Glutamatergic neuron (in vitro differentiated cells): Measurements from ENCODE around the gene HEYL. TPM values are rescaled to one million over a fixed set of nuclear protein-coding genes. Genes with fewer than 3 reads are reported as not detected.
"Not testable (repeated sequence)": the region's sequence is repeated elsewhere in the genome, so short reads cannot be mapped to it uniquely, and the experiment has no call there.

Experiments
- DNase-seq: peaks from one replicate; pipeline ENCODE4 v3.0.0; 2022
- H3K27ac Mint-ChIP-seq: one replicate; pipeline ENCODE4 v1.8.0; 2020; ENCODE audit warnings: mild to moderate bottlenecking, mixed read lengths, inconsistent platforms; ENCODE audit not compliant: unreplicated experiment
- H3K27me3 Mint-ChIP-seq: one replicate; pipeline ENCODE4 v1.8.0; 2020; ENCODE audit warnings: mild to moderate bottlenecking, moderate library complexity, mixed read lengths, inconsistent platforms; ENCODE audit not compliant: unreplicated experiment
- H3K36me3 Mint-ChIP-seq: one replicate; pipeline ENCODE4 v1.8.0; 2020; ENCODE audit warnings: mild to moderate bottlenecking, mixed read lengths, inconsistent platforms; ENCODE audit not compliant: unreplicated experiment
- H3K4me1 Mint-ChIP-seq: one replicate; pipeline ENCODE4 v1.8.0; 2020; ENCODE audit warnings: mild to moderate bottlenecking, low read depth, mixed read lengths, inconsistent platforms; ENCODE audit not compliant: unreplicated experiment
- H3K4me3 Mint-ChIP-seq: one replicate; pipeline ENCODE4 v1.8.0; 2020; ENCODE audit warnings: mild to moderate bottlenecking, mixed read lengths, inconsistent platforms; ENCODE audit not compliant: unreplicated experiment
- H3K9me3 Mint-ChIP-seq: one replicate; pipeline ENCODE4 v1.8.0; 2020; ENCODE audit warnings: mild to moderate bottlenecking, moderate library complexity, mixed read lengths, inconsistent platforms; ENCODE audit not compliant: unreplicated experiment
- CTCF ChIP-seq: fragments of 200-600 bp; sonication (generic); IDR thresholded peaks from one replicate; pipeline ENCODE4 v1.5.0; 2021; ENCODE audit not compliant: partially characterized antibody, unreplicated experiment
- total RNA-seq: library from RNA; stranded (reverse); fragmentation: NEBNext Ultra II Directional; extraction: Animal tissue kit (Norgen Biotek cat#: 25700); gene quantifications from one replicate; pipeline ENCODE4 v1.2.1, GENCODE V29; 2021; ENCODE audit not compliant: unreplicated experiment

HEYL gene
- total RNA-seq, 1 donor from 2014 or later: 9.0 TPM

- peak; percentile 80 for DNase-seq
- Mint-ChIP-seq H3K27me3 (peaks cover 7% of the 10 kb centered on the region), H3K4me1 (no peaks in the 10 kb centered on the region), H3K9me3 (no peaks in the 10 kb centered on the region), H3K4me3 (peak overlapping the region; percentile 30), H3K27ac (no peak overlapping the region), H3K36me3 (no peaks in the 10 kb centered on the region)
- TF ChIP-seq CTCF: peak; percentile 69
These were observed 29.7 kb downstream of the HEYL start for GRCh38 chr1:39609618-39610331.

- DNase-seq: no peak
- TF ChIP-seq CTCF: no peak
- Mint-ChIP-seq H3K4me3 (peak overlapping the region; percentile 47), H3K27me3 (peaks cover 7% of the 10 kb centered on the region), H3K27ac (no peak overlapping the region), H3K9me3 (no peaks in the 10 kb centered on the region), H3K36me3 (no peaks in the 10 kb centered on the region), H3K4me1 (no peaks in the 10 kb centered on the region)
These were observed 30.5 kb downstream of the HEYL start for GRCh38 chr1:39608921-39609320.

GRCh38 chr1:39603677-39604076 lies 35.8 kb downstream of the HEYL start:
- not testable (repeated sequence) for H3K27ac Mint-ChIP-seq, DNase-seq, H3K4me1 Mint-ChIP-seq, H3K36me3 Mint-ChIP-seq, H3K9me3 Mint-ChIP-seq, H3K4me3 Mint-ChIP-seq, H3K27me3 Mint-ChIP-seq

GRCh38 chr1:39601667-39602255 lies 37.7 kb downstream of the HEYL start:
- H3K4me1 Mint-ChIP-seq, DNase-seq, H3K9me3 Mint-ChIP-seq, H3K36me3 Mint-ChIP-seq, H3K4me3 Mint-ChIP-seq, H3K27me3 Mint-ChIP-seq, H3K27ac Mint-ChIP-seq: not testable (repeated sequence)

GRCh38 chr1:39596163-39596562 lies 43.3 kb downstream of the HEYL start:
- H3K27me3 Mint-ChIP-seq: peaks cover 5% of the 10 kb centered on the region
- no peak for DNase-seq
- H3K27ac Mint-ChIP-seq: no peak overlapping the region
- H3K36me3 Mint-ChIP-seq: peaks cover 4% of the 10 kb centered on the region
- no peak for TF ChIP-seq CTCF
- H3K9me3 Mint-ChIP-seq: peaks cover 6% of the 10 kb centered on the region
- no peak overlapping the region for H3K4me3 Mint-ChIP-seq
- no peaks in the 10 kb centered on the region for H3K4me1 Mint-ChIP-seq

- peaks cover 5% of the 10 kb centered on the region for H3K27me3 Mint-ChIP-seq
- no peak for TF ChIP-seq CTCF
- H3K4me3 Mint-ChIP-seq: no peak overlapping the region
- H3K9me3 Mint-ChIP-seq: peaks cover 6% of the 10 kb centered on the region
- DNase-seq: no peak
- peaks cover 4% of the 10 kb centered on the region for H3K36me3 Mint-ChIP-seq
- H3K27ac Mint-ChIP-seq: no peak overlapping the region
- no peaks in the 10 kb centered on the region for H3K4me1 Mint-ChIP-seq
These were observed 46.1 kb downstream of the HEYL start for GRCh38 chr1:39593386-39593785.
